ENCODE results near the gene GSTO2.

DNA sequence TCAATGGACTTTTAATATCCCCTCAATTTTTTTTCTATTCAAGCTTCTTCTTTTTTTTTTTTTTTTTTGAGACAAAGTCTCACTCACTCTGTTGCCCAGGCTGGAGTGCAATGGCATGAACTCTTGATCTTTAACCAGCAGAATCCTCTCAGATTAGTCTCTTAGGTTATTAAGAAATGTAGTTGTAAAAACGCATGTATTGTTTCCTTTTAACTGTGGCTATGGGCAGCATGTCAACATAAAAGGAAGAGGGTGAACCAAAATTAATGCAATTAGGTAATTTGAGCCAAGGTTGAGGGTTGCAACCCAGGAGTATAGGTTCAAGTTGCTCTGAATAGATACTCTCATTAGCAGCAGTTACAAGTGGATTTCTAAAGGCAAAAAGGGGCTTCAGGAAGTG, 18.6 kb upstream of the GSTO2 start:
- TF ChIP-seq, protein P1, sequence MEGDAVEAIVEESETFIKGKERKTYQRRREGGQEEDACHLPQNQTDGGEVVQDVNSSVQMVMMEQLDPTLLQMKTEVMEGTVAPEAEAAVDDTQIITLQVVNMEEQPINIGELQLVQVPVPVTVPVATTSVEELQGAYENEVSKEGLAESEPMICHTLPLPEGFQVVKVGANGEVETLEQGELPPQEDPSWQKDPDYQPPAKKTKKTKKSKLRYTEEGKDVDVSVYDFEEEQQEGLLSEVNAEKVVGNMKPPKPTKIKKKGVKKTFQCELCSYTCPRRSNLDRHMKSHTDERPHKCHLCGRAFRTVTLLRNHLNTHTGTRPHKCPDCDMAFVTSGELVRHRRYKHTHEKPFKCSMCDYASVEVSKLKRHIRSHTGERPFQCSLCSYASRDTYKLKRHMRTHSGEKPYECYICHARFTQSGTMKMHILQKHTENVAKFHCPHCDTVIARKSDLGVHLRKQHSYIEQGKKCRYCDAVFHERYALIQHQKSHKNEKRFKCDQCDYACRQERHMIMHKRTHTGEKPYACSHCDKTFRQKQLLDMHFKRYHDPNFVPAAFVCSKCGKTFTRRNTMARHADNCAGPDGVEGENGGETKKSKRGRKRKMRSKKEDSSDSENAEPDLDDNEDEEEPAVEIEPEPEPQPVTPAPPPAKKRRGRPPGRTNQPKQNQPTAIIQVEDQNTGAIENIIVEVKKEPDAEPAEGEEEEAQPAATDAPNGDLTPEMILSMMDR (conservative IDR thresholded peaks at IDR 0.05; ENCODE audit: low read length), result no peak
- no peak for TF ChIP-seq EZH2phosphoT487 (IDR thresholded peaks at IDR 0.05; ENCODE audit: borderline replicate concordance)

All from Loucy (cell line).